Activated T-cell treated with anti-CD3 and anti-CD28 coated beads, Interleukin-2, amount 50 U/mL, for 4 hours (primary cell): ENCODE results near the gene CTDP1. TPM values are rescaled to one million over a fixed set of nuclear protein-coding genes. Genes with fewer than 3 reads are reported as not detected.
"Not testable (repeated sequence)": the region's sequence is repeated elsewhere in the genome, so short reads cannot be mapped to it uniquely, and the experiment has no call there.

Source experiments
- ATAC-seq, 2 donors: fragments of 200-7000 bp; cut with Tn5 transposase; one replicate each; pipeline ENCODE4 v1.10.0; 2021
- DNase-seq: peaks from one replicate; pipeline ENCODE4 v3.0.0-alpha.2; 2020
- H3K27me3 Mint-ChIP-seq: one replicate; pipeline ENCODE4 v1.8.0; 2021; ENCODE audit warnings: low read depth, mixed read lengths
- H3K36me3 Mint-ChIP-seq: one replicate; pipeline ENCODE4 v1.8.0; 2022; ENCODE audit warnings: mixed read lengths; ENCODE audit not compliant: insufficient read depth
- H3K4me1 Mint-ChIP-seq: one replicate; pipeline ENCODE4 v1.8.0; 2021; ENCODE audit warnings: low read depth, mixed read lengths
- H3K4me3 Mint-ChIP-seq: one replicate; pipeline ENCODE4 v1.8.0; 2021; ENCODE audit warnings: mild to moderate bottlenecking, moderate library complexity, mixed read lengths
- H3K9me3 Mint-ChIP-seq: one replicate; pipeline ENCODE4 v1.8.0; 2021; ENCODE audit warnings: mixed read lengths
- total RNA-seq, 3 donors: library from RNA; stranded (reverse); gene quantifications; one replicate each; pipeline ENCODE4 v1.2.1, GENCODE V29; 2021

CTDP1 gene
- total RNA-seq, 3 donors from 2014 or later = 38.6 to 46.2 (median 44.6) TPM

GRCh38 chr18:79737426-79737825, 57.8 kb downstream of the CTDP1 start:
- Mint-ChIP-seq H3K36me3 (peaks cover 75% of the 10 kb centered on the region), H3K9me3 (peaks cover 3% of the 10 kb centered on the region), H3K4me3 (no peak overlapping the region), H3K27me3 (no peaks in the 10 kb centered on the region), H3K4me1 (no peaks in the 10 kb centered on the region)
- no peak for DNase-seq
- ATAC-seq = no peak

GRCh38 chr18:79738041-79738461, 58.4 kb downstream of the CTDP1 start:
- H3K4me3 Mint-ChIP-seq = no peak overlapping the region
- no peak for ATAC-seq
- no peaks in the 10 kb centered on the region for H3K4me1 Mint-ChIP-seq
- no peaks in the 10 kb centered on the region for H3K27me3 Mint-ChIP-seq
- H3K9me3 Mint-ChIP-seq = peaks cover 3% of the 10 kb centered on the region
- no peak for DNase-seq
- peaks cover 77% of the 10 kb centered on the region for H3K36me3 Mint-ChIP-seq

- no peaks in the 10 kb centered on the region for H3K4me1 Mint-ChIP-seq
- ATAC-seq = no peak
- H3K27me3 Mint-ChIP-seq = no peaks in the 10 kb centered on the region
- peaks cover 76% of the 10 kb centered on the region for H3K36me3 Mint-ChIP-seq
- DNase-seq = no peak
- H3K4me3 Mint-ChIP-seq = no peak overlapping the region
- H3K9me3 Mint-ChIP-seq = no peaks in the 10 kb centered on the region
These were observed 59.2 kb downstream of the CTDP1 start for GRCh38 chr18:79738581-79739439.

- no peaks in the 10 kb centered on the region for H3K4me1 Mint-ChIP-seq
These were observed 59.8 kb downstream of the CTDP1 start for GRCh38 chr18:79739440-79739778.

GRCh38 chr18:79740047-79740446, 60.4 kb downstream of the CTDP1 start:
- not testable (repeated sequence) for H3K4me1 Mint-ChIP-seq, H3K4me3 Mint-ChIP-seq, H3K27me3 Mint-ChIP-seq, H3K9me3 Mint-ChIP-seq, ATAC-seq, DNase-seq
- H3K36me3 Mint-ChIP-seq = peaks cover 75% of the 10 kb centered on the region

More at GRCh38 chr18:79739440-79739778, 59.8 kb downstream of the CTDP1 start:
- Mint-ChIP-seq H3K27me3 (no peaks in the 10 kb centered on the region), H3K4me3 (no peak overlapping the region), H3K36me3 (peaks cover 76% of the 10 kb centered on the region), H3K9me3 (peaks cover 4% of the 10 kb centered on the region)
- ATAC-seq = no peak
- no peak for DNase-seq

- no peak overlapping the region for H3K4me3 Mint-ChIP-seq
- ATAC-seq = no peak
These were observed 61.1 kb downstream of the CTDP1 start for GRCh38 chr18:79740521-79741361.

GRCh38 chr18:79741362-79741700, 61.7 kb downstream of the CTDP1 start:
- ATAC-seq (no peak), DNase-seq (no peak)
- peaks cover 6% of the 10 kb centered on the region for H3K9me3 Mint-ChIP-seq
- no peak overlapping the region for H3K4me3 Mint-ChIP-seq
- peaks cover 68% of the 10 kb centered on the region for H3K36me3 Mint-ChIP-seq
- H3K27me3 Mint-ChIP-seq = no peaks in the 10 kb centered on the region
- H3K4me1 Mint-ChIP-seq = no peaks in the 10 kb centered on the region

More at GRCh38 chr18:79740521-79741361, 61.1 kb downstream of the CTDP1 start:
- Mint-ChIP-seq H3K9me3 (peaks cover 6% of the 10 kb centered on the region), H3K4me1 (no peaks in the 10 kb centered on the region), H3K27me3 (no peaks in the 10 kb centered on the region), H3K36me3 (peaks cover 69% of the 10 kb centered on the region)
- no peak for DNase-seq

GRCh38 chr18:79742076-79742475, 62.5 kb downstream of the CTDP1 start:
- Mint-ChIP-seq H3K36me3 (peaks cover 65% of the 10 kb centered on the region), H3K27me3 (no peaks in the 10 kb centered on the region), H3K9me3 (peaks cover 6% of the 10 kb centered on the region), H3K4me1 (no peaks in the 10 kb centered on the region), H3K4me3 (no peak overlapping the region)
- no peak for DNase-seq
- no peak for ATAC-seq

GRCh38 chr18:79744625-79745024, 65.0 kb downstream of the CTDP1 start:
- Mint-ChIP-seq H3K27me3 (no peaks in the 10 kb centered on the region), H3K4me1 (no peaks in the 10 kb centered on the region), H3K36me3 (peaks cover 44% of the 10 kb centered on the region), H3K4me3 (no peak overlapping the region), H3K9me3 (peaks cover 6% of the 10 kb centered on the region)
- DNase-seq = no peak
- no peak for ATAC-seq

- ATAC-seq = no peak
- peaks cover 34% of the 10 kb centered on the region for H3K36me3 Mint-ChIP-seq
- no peaks in the 10 kb centered on the region for H3K4me1 Mint-ChIP-seq
- no peak overlapping the region for H3K4me3 Mint-ChIP-seq
- peaks cover 6% of the 10 kb centered on the region for H3K9me3 Mint-ChIP-seq
- no peaks in the 10 kb centered on the region for H3K27me3 Mint-ChIP-seq
- no peak for DNase-seq
These were observed 67.1 kb downstream of the CTDP1 start for GRCh38 chr18:79746730-79747129.

- DNase-seq (no peak), ATAC-seq (no peak)
- Mint-ChIP-seq H3K9me3 (peaks cover 6% of the 10 kb centered on the region), H3K4me3 (no peak overlapping the region), H3K4me1 (no peaks in the 10 kb centered on the region), H3K36me3 (peaks cover 30% of the 10 kb centered on the region), H3K27me3 (no peaks in the 10 kb centered on the region)
These were observed 67.7 kb downstream of the CTDP1 start for GRCh38 chr18:79747156-79747845.

- H3K4me3 Mint-ChIP-seq = no peak overlapping the region
- peaks cover 28% of the 10 kb centered on the region for H3K36me3 Mint-ChIP-seq
- no peaks in the 10 kb centered on the region for H3K27me3 Mint-ChIP-seq
- ATAC-seq = no peak
- peaks cover 6% of the 10 kb centered on the region for H3K9me3 Mint-ChIP-seq
- DNase-seq = no peak
- H3K4me1 Mint-ChIP-seq = no peaks in the 10 kb centered on the region
These were observed 68.9 kb downstream of the CTDP1 start for GRCh38 chr18:79748321-79749180.

GRCh38 chr18:79749251-79750191, 69.9 kb downstream of the CTDP1 start:
- Mint-ChIP-seq H3K27me3 (no peaks in the 10 kb centered on the region), H3K4me3 (no peak overlapping the region), H3K4me1 (no peaks in the 10 kb centered on the region), H3K9me3 (peaks cover 1% of the 10 kb centered on the region), H3K36me3 (peaks cover 25% of the 10 kb centered on the region)
- ATAC-seq = no peak
- DNase-seq = no peak
